IMR-90 (cell line): ENCODE results near the gene REXO1.

Experiments used
- BHLHE40 ChIP-seq: fragments of 150-350 bp; IDR thresholded peaks from 2 replicates; pipeline ENCODE4 v1.6.1; 2016; ENCODE audit warnings: mild to moderate bottlenecking, low read depth, low read length
- CHD1 ChIP-seq: IDR thresholded peaks from 2 replicates; pipeline ENCODE4 v1.6.1; 2012; ENCODE audit warnings: low read depth, low read length, improper control_type of control experiment
- MAFK ChIP-seq: IDR thresholded peaks from 2 replicates; pipeline ENCODE4 v1.6.1; 2012; ENCODE audit warnings: low read depth, low read length, improper control_type of control experiment
- POLR2A ChIP-seq: IDR thresholded peaks from 2 replicates; pipeline ENCODE4 v1.6.1; 2012; ENCODE audit warnings: mild to moderate bottlenecking, low read depth, low read length
- RFX5 ChIP-seq: IDR thresholded peaks from 2 replicates; pipeline ENCODE4 v1.8.0; 2012; ENCODE audit warnings: low read depth, mild to moderate bottlenecking, low read length, moderate library complexity
- SMC3 ChIP-seq: fragments of 150-350 bp; IDR thresholded peaks from 2 replicates; pipeline ENCODE4 v1.6.1; 2016; ENCODE audit warnings: low read depth, mild to moderate bottlenecking, antibody characterized with exemption, low read length, moderate library complexity
- TF ChIP-seq, protein P1 (sequence below): fragments of 150-350 bp; IDR thresholded peaks from 2 replicates; pipeline ENCODE4 v1.6.1; 2017; ENCODE audit warnings: mild to moderate bottlenecking, antibody characterized with exemption, low read length, low read depth
- TF ChIP-seq, protein P2 (sequence below): conservative IDR thresholded peaks from 2 replicates; pipeline ENCODE4 v1.5.1; 2012; ENCODE audit warnings: mild to moderate bottlenecking, low read depth, low read length, improper control_type of control experiment

DNA sequence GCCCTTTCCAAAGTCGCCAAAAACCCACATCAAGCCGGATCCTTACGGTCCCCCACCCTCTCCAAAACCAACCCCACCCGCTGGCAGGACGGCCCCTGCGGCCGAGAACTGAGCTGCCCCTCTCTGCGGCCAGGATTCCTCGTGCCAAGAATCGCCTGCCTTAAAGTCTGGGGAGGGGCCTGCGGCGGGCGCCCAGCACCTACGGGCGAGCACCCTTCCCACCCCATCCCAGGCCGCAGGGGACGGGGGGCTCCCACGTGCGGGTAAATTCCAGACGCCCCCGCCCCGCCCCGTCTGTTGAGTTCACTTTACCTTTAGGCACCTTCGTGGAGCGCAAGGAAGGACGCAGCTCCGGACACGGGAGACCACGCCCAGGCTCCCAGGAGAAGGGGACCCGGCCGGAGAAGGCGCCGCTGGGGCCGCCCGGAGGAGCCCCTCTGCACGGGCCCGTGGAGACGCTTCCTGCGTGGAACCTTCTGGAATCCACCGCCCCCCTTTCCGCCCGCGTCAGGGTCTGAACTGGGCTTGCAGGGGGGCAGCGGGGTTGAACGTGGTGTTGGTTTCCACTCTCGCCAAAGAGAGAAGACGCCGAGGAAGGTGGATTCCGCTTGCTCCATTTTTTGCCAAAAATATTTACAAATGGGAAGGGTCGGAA lies 72.2 kb downstream of the REXO1 start:
- TF ChIP-seq CHD1 (no peak), SMC3 (no peak), POLR2A (no peak), RFX5 (no peak), BHLHE40 (no peak), MAFK (no peak)
- TF ChIP-seq, protein P1, sequence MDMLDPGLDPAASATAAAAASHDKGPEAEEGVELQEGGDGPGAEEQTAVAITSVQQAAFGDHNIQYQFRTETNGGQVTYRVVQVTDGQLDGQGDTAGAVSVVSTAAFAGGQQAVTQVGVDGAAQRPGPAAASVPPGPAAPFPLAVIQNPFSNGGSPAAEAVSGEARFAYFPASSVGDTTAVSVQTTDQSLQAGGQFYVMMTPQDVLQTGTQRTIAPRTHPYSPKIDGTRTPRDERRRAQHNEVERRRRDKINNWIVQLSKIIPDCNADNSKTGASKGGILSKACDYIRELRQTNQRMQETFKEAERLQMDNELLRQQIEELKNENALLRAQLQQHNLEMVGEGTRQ, result no peak
- TF ChIP-seq, protein P2, sequence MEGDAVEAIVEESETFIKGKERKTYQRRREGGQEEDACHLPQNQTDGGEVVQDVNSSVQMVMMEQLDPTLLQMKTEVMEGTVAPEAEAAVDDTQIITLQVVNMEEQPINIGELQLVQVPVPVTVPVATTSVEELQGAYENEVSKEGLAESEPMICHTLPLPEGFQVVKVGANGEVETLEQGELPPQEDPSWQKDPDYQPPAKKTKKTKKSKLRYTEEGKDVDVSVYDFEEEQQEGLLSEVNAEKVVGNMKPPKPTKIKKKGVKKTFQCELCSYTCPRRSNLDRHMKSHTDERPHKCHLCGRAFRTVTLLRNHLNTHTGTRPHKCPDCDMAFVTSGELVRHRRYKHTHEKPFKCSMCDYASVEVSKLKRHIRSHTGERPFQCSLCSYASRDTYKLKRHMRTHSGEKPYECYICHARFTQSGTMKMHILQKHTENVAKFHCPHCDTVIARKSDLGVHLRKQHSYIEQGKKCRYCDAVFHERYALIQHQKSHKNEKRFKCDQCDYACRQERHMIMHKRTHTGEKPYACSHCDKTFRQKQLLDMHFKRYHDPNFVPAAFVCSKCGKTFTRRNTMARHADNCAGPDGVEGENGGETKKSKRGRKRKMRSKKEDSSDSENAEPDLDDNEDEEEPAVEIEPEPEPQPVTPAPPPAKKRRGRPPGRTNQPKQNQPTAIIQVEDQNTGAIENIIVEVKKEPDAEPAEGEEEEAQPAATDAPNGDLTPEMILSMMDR, result no peak
